Measurements from ENCODE around the gene MRPL20. TPM values are rescaled to one million over a fixed set of nuclear protein-coding genes. Genes with fewer than 3 reads are reported as not detected.

The MRPL20 gene
- total and polyA plus RNA-seq, 2 donors (not counting 3 experiments of a cell fraction or from before 2014, with no cell fraction given) = 134 to 152 TPM

GRCh38 chr1:1437033-1437903 lies 30.2 kb upstream of the MRPL20 start:
- intact Hi-C loops (cut with micrococcal nuclease) (no loop called here), dilution Hi-C loops (cut with MboI; ENCODE audit: extremely low pct_ligation_motif_present, low sequenced_read_pairs) (no loop called here)
- FAIRE-seq (no peak), DNase-seq (ENCODE audit: low read depth, low spot score) (no peak)
- BruUV-seq (replicated peaks) = no TSS peak
- TF ChIP-seq FOS (IDR thresholded peaks at IDR 0.05; ENCODE audit: borderline replicate concordance, insufficient read depth, low read length) (no peak), GATA2 (IDR thresholded peaks at IDR 0.05; ENCODE audit: insufficient read depth, insufficient read length, low read depth, low read length) (no peak), POLR2AphosphoS5 (IDR thresholded peaks at IDR 0.05; ENCODE audit: insufficient read depth, low read depth, low read length) (no peak), JUN (IDR thresholded peaks at IDR 0.05; ENCODE audit: borderline replicate concordance, insufficient read depth, insufficient read length, low read depth) (no peak), POLR2A (IDR thresholded peaks at IDR 0.05; ENCODE audit: low read depth, low read length) (no peak), MYC (IDR thresholded peaks at IDR 0.05; ENCODE audit: low read depth, low read length) (no peak), EZH2 (IDR thresholded peaks at IDR 0.05; ENCODE audit: borderline replicate concordance, low read depth, low read length, severe bottlenecking) (no peak), MAX (IDR thresholded peaks at IDR 0.05; ENCODE audit: insufficient read depth, insufficient read length) (no peak), CTCF (IDR thresholded peaks at IDR 0.05; ENCODE audit: extremely low read depth in 1 of 2, insufficient read depth in 1 of 2, low read depth in 1 of 2, low read length in 2 of 2) (no peak)
- Histone ChIP-seq H3K36me3 (ENCODE audit: control insufficient read depth in 2 of 2, extremely low read depth in 1 of 2, insufficient read depth in 2 of 2, low read length in 2 of 2) (no peaks in the 10 kb centered on the region), H2AFZ (ENCODE audit: low read depth, low read length) (no peak overlapping the region), H3K27me3 (ENCODE audit: control insufficient read depth in 2 of 2, insufficient read depth in 2 of 2, low read length in 2 of 2) (no peaks in the 10 kb centered on the region), H3K9me1 (replicated peaks; ENCODE audit: control insufficient read depth, extremely low read depth, insufficient read depth, low read length) (no peaks in the 10 kb centered on the region), H3K4me2 (ENCODE audit: insufficient read depth, low read length) (no peak overlapping the region), H3K4me1 (ENCODE audit: control insufficient read depth, extremely low read depth, insufficient read depth, low read length) (peaks cover 13% of the 10 kb centered on the region), H3K9me3 (replicated peaks; ENCODE audit: control insufficient read depth, insufficient read depth, low read length) (no peaks in the 10 kb centered on the region), H3K27ac (ENCODE audit: insufficient read depth, low read depth, low read length) (no peak overlapping the region), H3K79me2 (ENCODE audit: control insufficient read depth, insufficient read depth, low read length) (no peaks in the 10 kb centered on the region), H3K9ac (replicated peaks; ENCODE audit: extremely low read depth, insufficient read depth, low read length) (no peak overlapping the region), H3K4me3 (replicated peaks in 1 of 3; ENCODE audit: insufficient read depth in 1 of 3, low read depth in 1 of 3, low read length in 3 of 3) (no peak overlapping the region), H4K20me1 (replicated peaks; ENCODE audit: control insufficient read depth, extremely low read depth, insufficient read depth, low read length) (no peaks in the 10 kb centered on the region)
- ChIA-PET POLR2A (no interaction called here), CTCF (interaction anchor here (0.7 to 1.6 kb wide), 3 partner anchors 10 to 35 kb away, joined by 3 to 7 read pairs (median 4); no protein-coding TSS in a partner anchor)
